Cortex of kidney (tissue), 1 donor: Measurements from ENCODE around the gene MSH3.

Experiments
- DNase-seq: peaks from one replicate; lab custom pipeline; 2025; lab: John Stamatoyannopoulos, UW

Gene MSH3

GRCh38 chr5:80905405-80905804 lies 251.0 kb downstream of the MSH3 start:
- no peak for DNase-seq

- no peak for DNase-seq
Observed at GRCh38 chr5:80912479-80912878, 258.0 kb downstream of the MSH3 start.

GRCh38 chr5:80915716-80916115 lies 261.3 kb downstream of the MSH3 start:
- DNase-seq: no peak

- DNase-seq: no peak
Observed at GRCh38 chr5:80916676-80917075, 262.2 kb downstream of the MSH3 start.

- no peak for DNase-seq
Observed at GRCh38 chr5:80917631-80918030, 263.2 kb downstream of the MSH3 start.

GRCh38 chr5:80919678-80920196 lies 265.3 kb downstream of the MSH3 start:
- DNase-seq: no peak

- no peak for DNase-seq
Observed at GRCh38 chr5:80920333-80920732, 265.9 kb downstream of the MSH3 start.

- DNase-seq: no peak
Observed at GRCh38 chr5:80921026-80921425, 266.6 kb downstream of the MSH3 start.

GRCh38 chr5:80925931-80926330 lies 271.5 kb downstream of the MSH3 start:
- no peak for DNase-seq
